Neural progenitor cell (in vitro differentiated cells): ENCODE data around the gene DNPH1.

Experiments used
- CTCF ChIP-seq: fragments of 200-600 bp; sonication (generic); IDR thresholded peaks from 2 replicates; pipeline ENCODE4 v1.5.1; 2017; ENCODE audit warnings: antibody characterized with exemption, mild to moderate bottlenecking
- EZH2 ChIP-seq: fragments of 200-600 bp; sonication (generic); IDR thresholded peaks from 2 replicates; pipeline ENCODE4 v1.6.1; 2017; ENCODE audit warnings: antibody characterized with exemption, mild to moderate bottlenecking, moderate library complexity

GRCh38 chr6:43207286-43207685 is 22.0 kb downstream of the DNPH1 start:
- TF ChIP-seq CTCF, result no peak
- TF ChIP-seq EZH2, result no peak
